Stimulated activated effector memory CD8-positive, alpha-beta T cell treated with anti-CD3 and anti-CD28 coated beads, Interleukin-12 subunit alpha, Interleukin-12 subunit beta, amount 100 ng/mL, for 72 hours (primary cell): Measurements from ENCODE around the gene DNAJB1.
"Not testable (repeated sequence)": the region's sequence is repeated elsewhere in the genome, so short reads cannot be mapped to it uniquely, and the experiment has no call there.

ENCODE experiments used
- ATAC-seq: fragments of 150-1000 bp; cut with Tn5 transposase; 2 replicates; pipeline ENCODE4 v1.10.0; 2021
- DNase-seq, 2 donors: peaks; one replicate each; pipeline ENCODE4 v3.0.0; 2021 to 2022; ENCODE audit warnings: low spot score in 2 of 2
- H3K27ac Mint-ChIP-seq: one replicate; pipeline ENCODE4 v1.8.0; 2022; ENCODE audit warnings: mild to moderate bottlenecking, mixed read lengths
- H3K36me3 Mint-ChIP-seq: one replicate; pipeline ENCODE4 v1.8.0; 2022; ENCODE audit warnings: mild to moderate bottlenecking, mixed read lengths
- H3K4me1 Mint-ChIP-seq: one replicate; pipeline ENCODE4 v1.8.0; 2022; ENCODE audit warnings: mixed read lengths
- H3K4me3 Mint-ChIP-seq: one replicate; pipeline ENCODE4 v1.8.0; 2022; ENCODE audit warnings: mild to moderate bottlenecking, mixed read lengths
- H3K9me3 Mint-ChIP-seq: one replicate; pipeline ENCODE4 v1.8.0; 2022; ENCODE audit warnings: mixed read lengths

The DNAJB1 gene

DNA sequence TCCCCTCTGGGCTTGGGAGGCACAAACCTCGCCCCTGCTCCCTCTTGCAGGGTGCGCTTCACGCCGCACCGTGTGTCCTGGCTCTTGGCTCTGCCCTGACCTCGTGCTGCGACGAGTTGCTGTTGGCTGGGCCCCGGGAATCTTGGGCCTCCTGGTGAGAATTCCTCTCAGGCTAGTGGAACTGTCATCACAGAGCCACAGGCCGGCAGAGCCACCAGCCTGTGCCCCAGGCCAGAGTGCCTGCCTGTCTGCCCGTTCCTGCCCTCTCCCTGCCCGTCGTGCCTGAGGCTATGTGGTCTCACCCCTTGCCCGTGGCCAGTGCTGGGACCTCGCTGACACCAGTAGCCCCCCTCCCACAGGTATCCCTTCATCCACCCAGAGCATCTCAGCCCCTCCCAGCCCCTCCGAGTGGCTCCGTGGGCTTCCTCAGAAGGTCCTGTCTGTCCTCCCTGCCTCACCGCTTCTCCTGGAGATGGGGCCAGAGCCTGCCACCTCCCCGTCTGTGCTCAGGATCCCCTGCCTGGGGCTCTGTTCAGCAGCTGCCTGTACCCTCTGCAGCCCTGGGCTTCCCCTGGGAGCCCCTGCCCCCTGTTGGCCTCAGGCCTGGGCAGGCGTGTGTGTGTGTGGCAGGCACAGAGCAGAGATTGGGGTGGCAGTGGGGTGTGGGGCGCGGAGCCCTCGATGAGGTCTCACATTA lies 40.3 kb upstream of the DNAJB1 start:
- no peaks in the 10 kb centered on the region for H3K9me3 Mint-ChIP-seq
- H3K36me3 Mint-ChIP-seq, result peaks cover 6% of the 10 kb centered on the region
- peaks cover 39% of the 10 kb centered on the region for H3K4me1 Mint-ChIP-seq
- DNase-seq, result no peak
- no peak for ATAC-seq
- H3K27ac Mint-ChIP-seq, result no peak overlapping the region
- no peak overlapping the region for H3K4me3 Mint-ChIP-seq

DNA sequence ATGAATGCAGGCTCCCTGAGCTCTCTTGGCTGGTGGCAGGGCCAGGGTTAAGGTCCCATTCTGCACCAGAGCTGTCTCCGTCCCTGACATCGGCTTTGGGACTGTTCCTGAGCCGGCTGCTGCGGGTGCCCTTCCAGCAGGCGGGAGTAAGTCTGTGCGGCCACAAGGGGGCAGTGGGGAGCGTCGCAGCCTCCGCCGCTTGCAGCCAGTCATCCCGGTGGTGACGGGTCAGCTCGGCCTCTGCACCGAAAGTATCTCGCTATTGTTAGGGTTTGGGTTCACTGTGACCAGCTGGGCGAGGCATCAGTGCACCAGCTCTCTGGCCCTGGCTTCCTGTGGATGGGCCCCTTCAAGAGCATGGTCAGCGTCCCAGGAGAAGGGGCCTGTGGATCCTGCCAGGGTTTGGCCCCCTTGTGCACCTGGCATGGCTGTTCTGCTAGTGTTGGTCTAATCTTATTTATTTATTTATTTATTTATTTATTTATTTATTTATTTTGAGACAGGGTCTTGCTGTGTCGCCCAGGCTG lies 38.5 kb upstream of the DNAJB1 start:
- H3K9me3 Mint-ChIP-seq, result no peaks in the 10 kb centered on the region
- peak overlapping the region; percentile 72 for H3K4me3 Mint-ChIP-seq
- peak; percentile 87 for ATAC-seq
- peak; percentile 72 to 86 for DNase-seq
- H3K36me3 Mint-ChIP-seq, result peaks cover 6% of the 10 kb centered on the region
- H3K27ac Mint-ChIP-seq, result peak overlapping the region; percentile 96
- H3K4me1 Mint-ChIP-seq, result peaks cover 54% of the 10 kb centered on the region

DNA sequence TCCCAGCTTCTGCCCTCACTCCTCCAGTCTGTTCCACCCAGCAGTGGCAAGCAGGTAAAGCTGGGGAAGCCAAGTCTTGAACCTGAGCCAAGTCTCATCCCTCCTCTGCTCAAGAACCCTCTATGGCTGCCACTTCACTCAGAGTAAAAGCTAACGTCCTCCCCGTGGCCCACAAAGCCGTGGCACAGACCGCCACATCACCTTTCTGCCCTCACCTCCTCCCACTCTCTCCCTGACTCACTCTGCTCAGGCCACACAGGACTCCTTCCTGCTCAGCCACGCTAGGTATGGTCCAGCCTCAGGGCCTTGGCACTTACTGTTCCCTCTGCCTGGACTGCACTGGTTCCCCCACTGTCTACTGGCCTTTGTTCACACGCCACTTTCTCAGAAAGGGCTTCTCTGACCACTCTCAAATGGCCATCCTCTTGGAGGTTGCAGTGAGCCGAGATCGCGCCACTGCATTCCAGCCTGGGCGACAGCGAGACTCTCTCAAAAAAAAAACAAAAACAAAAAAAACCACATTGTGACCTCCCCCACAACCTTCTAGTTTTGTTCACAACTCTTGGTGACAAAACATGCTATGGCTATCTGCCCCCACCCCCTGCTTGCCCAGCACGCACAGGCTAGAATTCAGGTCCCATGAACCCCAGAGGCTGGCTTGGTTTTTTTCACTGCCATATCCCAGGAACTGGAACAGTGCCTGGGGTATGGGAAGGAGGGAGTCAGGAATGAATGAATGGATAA lies 37.9 kb upstream of the DNAJB1 start:
- ATAC-seq (peak; percentile 80), DNase-seq (peak in 1 of 2 donors; percentile 32)
- Mint-ChIP-seq H3K4me3 (peak overlapping the region; percentile 72), H3K4me1 (peaks cover 57% of the 10 kb centered on the region), H3K9me3 (no peaks in the 10 kb centered on the region), H3K36me3 (peaks cover 6% of the 10 kb centered on the region), H3K27ac (peak overlapping the region; percentile 96)

DNA sequence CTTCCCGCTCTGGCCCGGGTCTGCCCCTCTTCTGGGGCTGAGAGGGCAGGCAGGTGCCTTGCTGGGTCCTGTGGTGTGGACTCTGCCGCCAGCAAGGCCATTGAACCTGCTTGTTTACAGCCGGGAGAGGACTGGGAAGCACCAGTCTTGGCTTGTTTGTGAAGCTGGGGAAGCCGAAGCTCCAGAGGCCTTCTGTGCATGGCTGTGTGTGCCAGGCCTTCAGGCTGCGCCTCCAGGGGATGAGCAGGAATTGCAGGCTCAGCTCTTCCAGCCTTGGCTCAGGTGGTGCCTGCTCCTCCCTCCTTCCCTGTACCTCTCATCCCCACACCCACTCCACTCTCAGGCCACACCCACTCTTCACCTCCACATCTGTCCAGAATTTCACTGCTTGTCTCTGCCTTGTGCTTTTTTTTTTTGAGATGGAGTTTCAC lies 36.2 kb upstream of the DNAJB1 start:
- Mint-ChIP-seq H3K9me3 (no peaks in the 10 kb centered on the region), H3K27ac (peak overlapping the region; percentile 77)

DNA sequence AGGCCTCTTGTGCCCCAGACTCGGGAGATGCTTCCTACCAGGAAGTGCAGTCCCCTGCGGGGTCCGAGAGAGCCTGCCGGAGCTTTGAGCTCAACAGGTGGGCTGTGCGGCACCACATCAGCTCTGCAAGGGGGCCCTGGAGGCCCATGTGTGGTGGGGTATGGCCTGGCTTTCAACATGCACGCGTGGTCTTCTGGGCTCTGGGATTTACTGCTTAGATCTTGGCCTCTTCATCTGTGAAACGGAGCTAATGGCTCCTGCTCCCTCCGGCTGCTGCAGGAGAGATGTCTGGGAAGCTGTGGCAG lies 35.7 kb upstream of the DNAJB1 start:
- no peaks in the 10 kb centered on the region for H3K9me3 Mint-ChIP-seq
- peaks cover 65% of the 10 kb centered on the region for H3K4me1 Mint-ChIP-seq
- H3K36me3 Mint-ChIP-seq, result peaks cover 19% of the 10 kb centered on the region
- H3K4me3 Mint-ChIP-seq, result no peak overlapping the region
- no peak for DNase-seq
- ATAC-seq, result no peak
- peak overlapping the region; percentile 77 for H3K27ac Mint-ChIP-seq

More for the DNA sequence above, 36.2 kb upstream of the DNAJB1 start:
- H3K4me3 Mint-ChIP-seq, result no peak overlapping the region
- ATAC-seq (no peak), DNase-seq (no peak)
- peaks cover 65% of the 10 kb centered on the region for H3K4me1 Mint-ChIP-seq
- H3K36me3 Mint-ChIP-seq, result peaks cover 14% of the 10 kb centered on the region

DNA sequence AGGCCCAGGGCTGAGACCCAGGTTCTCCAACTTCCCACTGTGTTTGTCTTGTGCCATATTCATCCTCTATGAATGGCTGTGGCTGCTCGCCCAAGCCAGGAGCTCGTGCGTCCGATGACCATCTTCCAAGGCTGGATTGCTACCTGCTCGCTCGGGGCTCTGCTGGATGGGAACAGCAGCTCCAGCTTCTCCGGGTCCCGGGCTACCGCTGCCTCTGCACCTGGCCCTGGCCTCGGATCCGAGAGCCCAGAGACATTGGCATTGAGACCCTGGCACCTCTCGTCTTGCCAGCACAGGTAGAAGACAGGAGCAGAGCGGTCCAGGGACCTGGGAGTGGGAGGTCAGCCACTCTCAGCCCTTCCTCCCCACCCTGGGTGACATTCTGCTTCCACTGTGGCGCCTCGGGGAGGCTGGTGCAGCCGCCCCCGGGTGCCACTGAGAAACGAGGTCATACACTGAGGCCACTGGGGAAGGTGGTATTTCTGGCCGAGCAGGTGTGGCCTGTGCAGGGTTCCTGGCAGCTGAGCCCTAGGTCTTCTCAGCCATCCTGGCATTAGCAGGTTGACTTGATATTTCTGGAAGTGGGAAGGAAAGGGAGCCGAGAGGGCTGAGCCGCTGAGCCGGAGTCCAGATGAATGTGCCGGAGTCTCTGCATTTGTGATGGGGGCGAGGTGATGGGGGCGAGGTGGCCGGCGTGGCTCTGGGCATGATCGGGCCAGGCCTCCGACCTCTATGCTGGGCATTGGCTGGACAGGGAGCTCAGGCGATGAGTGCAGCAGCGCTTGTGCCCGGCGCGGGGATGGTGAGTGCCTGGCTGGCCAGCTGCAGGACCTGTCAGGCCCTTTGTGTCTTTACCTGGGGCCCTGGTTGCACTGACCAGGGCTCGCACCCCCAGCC lies 35.1 kb upstream of the DNAJB1 start:
- peaks cover 24% of the 10 kb centered on the region for H3K36me3 Mint-ChIP-seq
- H3K4me3 Mint-ChIP-seq, result no peak overlapping the region
- no peak for ATAC-seq
- DNase-seq, result no peak
- H3K9me3 Mint-ChIP-seq, result no peaks in the 10 kb centered on the region
- H3K4me1 Mint-ChIP-seq, result peaks cover 65% of the 10 kb centered on the region
- peak overlapping the region; percentile 90 for H3K27ac Mint-ChIP-seq

DNA sequence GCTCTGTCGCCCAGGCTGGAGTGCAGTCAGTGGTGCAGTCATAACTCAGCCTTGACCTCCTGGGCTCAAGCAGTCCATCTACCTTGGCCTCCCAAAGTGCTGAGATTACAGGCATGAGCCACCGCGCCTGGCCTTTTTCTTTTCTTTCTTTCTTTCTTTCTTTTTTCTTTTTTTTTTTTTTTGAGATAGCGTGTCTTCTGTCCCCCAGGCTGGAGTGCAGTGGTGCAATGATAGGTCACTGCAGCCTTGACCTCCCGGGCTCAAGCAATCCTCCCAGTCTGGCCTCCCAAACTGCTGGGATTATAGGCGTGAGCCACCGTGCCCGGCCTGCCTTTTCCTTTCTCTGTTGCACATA lies 33.8 kb upstream of the DNAJB1 start:
- not testable (repeated sequence) for DNase-seq, ATAC-seq, H3K9me3 Mint-ChIP-seq
- Mint-ChIP-seq H3K36me3 (peaks cover 24% of the 10 kb centered on the region), H3K4me3 (peak overlapping the region; percentile 44), H3K4me1 (peaks cover 64% of the 10 kb centered on the region), H3K27ac (peak overlapping the region; percentile 90)

DNA sequence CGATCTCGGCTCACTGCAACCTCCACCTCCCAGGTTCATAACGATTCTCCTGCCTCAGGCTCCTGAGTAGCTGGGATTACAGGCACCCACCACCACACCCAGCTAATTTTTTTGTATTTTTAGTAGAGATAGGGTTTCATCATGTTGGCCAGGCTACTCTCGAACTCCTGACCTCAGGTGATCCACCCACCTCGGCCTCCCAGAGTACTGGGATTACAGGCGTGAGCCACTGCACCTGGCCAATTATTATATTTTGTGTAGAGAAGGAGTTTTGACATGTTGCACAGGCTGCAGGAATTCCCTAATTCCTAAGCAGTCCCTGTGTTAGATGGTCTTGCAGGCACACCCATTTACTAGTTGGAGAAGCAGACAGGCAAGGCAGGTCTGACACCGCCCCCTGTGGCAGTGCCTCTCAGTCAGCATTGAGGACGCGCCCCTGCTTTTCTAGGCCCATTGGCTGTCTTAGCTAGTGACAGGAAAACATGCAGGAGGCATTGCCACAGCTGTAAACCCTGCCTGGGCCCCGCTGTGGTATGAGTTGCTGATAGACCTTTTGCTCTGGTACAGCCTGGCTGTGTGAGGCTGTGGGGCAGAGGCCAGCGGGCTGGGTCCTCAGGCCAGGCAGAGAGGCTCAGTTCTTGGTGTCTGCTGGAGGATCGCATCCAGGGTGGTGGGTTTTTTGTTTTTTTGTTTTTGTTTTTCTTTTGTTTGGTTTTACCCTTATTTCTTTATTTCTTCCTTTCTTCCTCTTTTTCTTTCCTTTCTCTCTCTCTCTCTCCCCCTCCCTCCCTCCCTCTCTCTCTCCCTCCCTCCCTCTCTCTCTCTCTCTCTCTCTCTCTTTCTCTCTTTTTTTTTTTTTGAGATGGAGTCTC lies 33.2 kb upstream of the DNAJB1 start:
- not testable (repeated sequence) for H3K9me3 Mint-ChIP-seq
- Mint-ChIP-seq H3K4me1 (peaks cover 58% of the 10 kb centered on the region), H3K4me3 (peak overlapping the region; percentile 44), H3K36me3 (peaks cover 20% of the 10 kb centered on the region), H3K27ac (peak overlapping the region; percentile 90)
- DNase-seq (peak; percentile 40 to 67), ATAC-seq (peak; percentile 89)

DNA sequence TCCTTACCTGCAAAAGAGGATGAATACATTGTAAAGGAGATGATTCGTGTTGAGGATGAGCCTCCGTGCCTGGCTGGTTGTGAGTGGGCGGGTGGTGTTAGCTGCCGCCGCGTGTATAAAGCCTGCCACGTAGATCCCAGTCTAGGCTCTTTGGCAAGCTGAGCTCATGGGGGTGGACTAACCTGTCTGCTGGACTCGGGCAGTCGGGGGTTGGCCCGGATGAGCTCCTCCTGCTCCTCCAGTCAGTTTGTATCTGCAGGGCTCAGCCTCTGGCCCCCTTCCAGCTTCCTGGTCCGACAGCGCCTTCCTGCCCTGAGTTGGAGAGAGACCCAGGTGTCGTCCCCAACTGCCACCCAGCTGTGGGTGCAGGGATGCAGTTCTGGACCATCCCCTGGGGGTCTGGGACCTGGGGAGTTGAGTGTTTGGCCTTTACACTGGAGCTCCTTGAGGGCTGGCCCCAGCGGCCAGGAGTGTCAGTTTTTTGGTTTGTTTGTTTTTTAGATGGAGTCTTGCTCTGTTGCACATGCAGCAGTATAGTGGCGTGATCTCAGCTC lies 32.1 kb upstream of the DNAJB1 start:
- peaks cover 29% of the 10 kb centered on the region for H3K36me3 Mint-ChIP-seq
- H3K27ac Mint-ChIP-seq, result peak overlapping the region; percentile 48
- no peak for ATAC-seq
- no peaks in the 10 kb centered on the region for H3K9me3 Mint-ChIP-seq
- no peak for DNase-seq
- H3K4me3 Mint-ChIP-seq, result no peak overlapping the region
- H3K4me1 Mint-ChIP-seq, result peaks cover 56% of the 10 kb centered on the region

DNA sequence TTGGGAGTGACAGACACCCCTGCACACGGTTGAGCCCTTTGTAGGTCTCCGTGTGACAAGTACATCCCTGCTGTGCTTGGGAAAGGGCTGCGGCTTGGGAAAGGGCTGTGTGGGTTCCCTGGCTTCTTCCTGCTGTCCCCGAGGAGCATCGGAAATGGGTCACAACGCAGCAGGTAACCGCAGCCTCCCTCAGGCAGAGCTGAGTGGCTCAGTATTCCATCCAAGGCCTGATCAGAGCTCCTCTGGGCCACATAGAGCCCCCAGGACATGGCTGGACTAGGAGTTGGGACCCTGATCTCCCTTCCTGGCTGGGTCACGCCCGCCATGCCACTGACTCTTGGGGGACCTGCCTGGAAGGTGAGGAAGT lies 27.5 kb upstream of the DNAJB1 start:
- Mint-ChIP-seq H3K36me3 (peaks cover 38% of the 10 kb centered on the region), H3K4me1 (peaks cover 30% of the 10 kb centered on the region), H3K4me3 (no peak overlapping the region), H3K27ac (peak overlapping the region; percentile 52), H3K9me3 (no peaks in the 10 kb centered on the region)
- no peak for ATAC-seq
- DNase-seq, result no peak

DNA sequence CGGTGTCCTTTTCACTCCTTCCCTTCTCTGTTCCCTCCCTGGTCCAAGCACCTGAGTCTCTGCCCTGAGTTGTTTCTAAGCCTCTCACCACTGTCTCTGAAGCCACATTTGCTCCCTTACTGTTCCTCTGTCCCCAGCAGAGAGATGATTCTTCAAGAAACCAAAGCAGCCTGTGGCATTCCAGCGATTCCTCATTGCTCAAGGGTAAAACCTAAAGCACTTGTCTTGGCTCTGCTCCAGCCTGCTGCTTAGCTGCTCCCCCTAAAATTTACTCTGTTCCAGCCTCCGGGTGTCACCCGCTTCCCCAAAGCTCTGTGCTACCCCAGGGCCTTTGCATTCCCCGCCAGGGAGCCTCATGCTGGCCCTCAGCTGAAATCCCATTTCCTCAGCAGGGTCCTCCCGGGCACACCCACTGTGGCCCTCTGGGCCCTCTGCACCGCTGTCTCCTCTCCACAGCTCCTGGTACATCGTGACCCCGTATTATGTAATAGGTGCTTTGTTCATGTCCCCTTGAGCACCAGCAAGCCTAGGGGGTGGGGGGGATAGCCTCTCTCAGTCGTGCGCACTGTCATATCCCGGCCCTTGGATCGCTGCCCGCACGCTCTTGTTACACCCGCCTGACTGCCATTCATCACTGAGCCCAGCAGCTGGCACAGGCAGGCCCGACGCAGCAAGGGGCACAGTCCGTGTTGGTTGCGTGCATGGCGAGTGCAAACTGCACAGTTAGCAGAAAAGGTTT lies 26.9 kb upstream of the DNAJB1 start:
- Mint-ChIP-seq H3K4me1 (peaks cover 25% of the 10 kb centered on the region), H3K36me3 (peaks cover 38% of the 10 kb centered on the region), H3K4me3 (no peak overlapping the region), H3K27ac (peak overlapping the region; percentile 52), H3K9me3 (no peaks in the 10 kb centered on the region)
- ATAC-seq (no peak), DNase-seq (no peak)

DNA sequence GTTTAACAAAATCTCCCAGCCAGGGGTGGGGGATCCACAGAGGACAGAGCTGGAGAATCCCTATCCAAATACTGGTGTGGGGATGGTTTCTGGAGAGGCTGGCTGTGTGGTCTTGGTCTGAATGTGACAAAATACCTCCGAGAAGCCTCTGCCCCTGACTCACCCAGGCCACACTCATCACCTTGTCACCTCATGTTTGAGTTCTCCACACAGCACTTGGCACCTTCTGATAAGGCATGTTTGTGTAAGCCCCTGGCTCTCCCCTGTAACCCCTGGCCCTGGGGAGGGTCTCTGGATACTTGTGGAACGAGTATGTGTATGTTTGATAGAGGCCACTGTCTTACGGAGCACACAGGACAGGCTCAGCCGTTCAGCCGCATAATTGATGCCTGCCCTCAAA lies 25.9 kb upstream of the DNAJB1 start:
- ATAC-seq, result peak; percentile 78
- no peaks in the 10 kb centered on the region for H3K9me3 Mint-ChIP-seq
- H3K4me1 Mint-ChIP-seq, result peaks cover 26% of the 10 kb centered on the region

DNA sequence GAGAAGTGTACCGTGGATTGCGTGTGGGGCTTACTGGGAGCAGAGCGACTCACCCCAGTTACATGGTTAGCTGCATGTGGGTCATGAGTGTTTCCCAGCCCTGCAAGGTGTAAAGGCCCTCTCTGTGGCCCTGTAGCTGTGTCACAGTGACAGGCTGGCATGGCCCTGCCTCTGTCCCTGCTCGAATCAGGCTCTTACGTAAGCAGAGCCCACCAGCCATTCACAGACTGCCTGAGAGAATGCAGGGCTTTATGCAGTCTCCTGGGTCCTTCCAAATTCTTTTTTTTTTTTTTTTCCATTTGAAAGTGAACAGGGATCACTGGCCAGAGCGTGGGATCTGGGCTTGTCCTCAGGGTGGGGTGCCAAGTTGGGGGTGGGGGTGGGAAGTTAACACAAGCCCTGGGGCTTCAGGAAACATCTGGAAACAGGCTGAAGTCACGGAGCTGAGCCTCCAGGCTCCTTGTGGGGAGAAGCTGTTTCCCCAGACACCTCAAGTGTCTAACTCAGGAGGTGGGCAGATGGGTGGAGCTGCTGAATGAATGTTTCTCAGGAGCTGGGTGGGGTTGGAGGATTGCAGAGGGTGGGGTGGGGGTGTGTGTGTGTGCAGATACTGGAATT lies 24.6 kb upstream of the DNAJB1 start:
- Mint-ChIP-seq H3K27ac (no peak overlapping the region), H3K9me3 (no peaks in the 10 kb centered on the region), H3K4me3 (no peak overlapping the region), H3K4me1 (peaks cover 26% of the 10 kb centered on the region), H3K36me3 (peaks cover 31% of the 10 kb centered on the region)
- ATAC-seq (peak; percentile 89), DNase-seq (no peak)

More for the DNA sequence above, 25.9 kb upstream of the DNAJB1 start:
- no peak for DNase-seq
- H3K4me3 Mint-ChIP-seq, result no peak overlapping the region
- no peak overlapping the region for H3K27ac Mint-ChIP-seq
- peaks cover 35% of the 10 kb centered on the region for H3K36me3 Mint-ChIP-seq
